ENCODE measurements around the gene RAB1B. TPM values are rescaled to one million over a fixed set of nuclear protein-coding genes. Genes with fewer than 3 reads are reported as not detected.

The RAB1B gene
- total and polyA plus RNA-seq, 4 donors = 40.4 to 83.0 (median 51.3) TPM

DNA sequence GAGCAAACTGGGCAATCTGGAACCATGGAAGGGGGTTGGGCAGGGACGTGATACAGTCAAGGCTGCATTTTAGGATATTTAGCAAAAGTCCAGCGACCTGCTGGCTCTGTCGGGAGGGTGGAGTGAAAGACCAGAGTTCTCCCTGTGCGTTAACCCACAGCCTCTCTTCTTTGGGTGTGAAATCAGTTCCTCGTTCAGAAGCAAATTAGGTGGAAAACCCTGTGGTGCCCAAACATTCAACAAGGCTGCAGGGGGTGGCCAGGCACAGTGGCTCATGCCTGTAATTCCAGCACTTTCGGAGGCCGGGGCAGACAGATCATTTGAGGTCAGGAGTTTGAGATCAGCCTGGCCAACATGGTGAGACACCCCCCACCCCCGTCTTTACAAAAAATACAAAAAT lies 29.2 kb downstream of the RAB1B start (continued):
- no peak for TF ChIP-seq HNF4G (IDR thresholded peaks at IDR 0.05)

DNA sequence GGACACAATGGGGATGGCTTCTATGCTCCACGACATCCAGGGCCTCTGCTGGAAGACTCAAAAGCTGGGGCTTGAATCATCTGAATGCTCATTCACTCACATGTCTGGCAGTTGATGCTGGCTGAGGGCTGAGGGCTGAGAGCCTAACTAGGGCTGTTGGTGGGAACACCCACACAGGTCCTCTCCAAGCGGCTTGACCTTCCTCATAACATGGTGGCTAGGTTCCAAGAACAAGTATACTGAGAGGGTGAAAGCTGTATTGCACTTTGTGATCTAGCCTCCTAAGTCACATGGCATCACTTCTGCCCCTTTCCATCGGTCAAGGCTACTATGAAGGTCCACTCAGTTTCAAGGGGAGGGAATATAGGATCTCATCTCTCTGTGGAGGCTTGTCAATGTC lies 30.7 kb downstream of the RAB1B start:
- Histone ChIP-seq H3K9ac (ENCODE audit: low read depth in 1 of 2, low read length in 2 of 2) (no peak overlapping the region), H3K4me3 (ENCODE audit: low read depth in 1 of 3, low read length in 3 of 3) (no peak overlapping the region), H3K27me3 (ENCODE audit: control insufficient read depth in 4 of 4, insufficient read depth in 4 of 4, low read length in 3 of 4) (no peaks in the 10 kb centered on the region), H3K36me3 (ENCODE audit: control insufficient read depth in 4 of 4, insufficient read depth in 3 of 4, low read depth in 1 of 4, low read length in 3 of 4) (no peaks in the 10 kb centered on the region), H3K9me3 (ENCODE audit: control insufficient read depth in 4 of 4, low read length in 3 of 4) (no peaks in the 10 kb centered on the region), H3K4me1 (ENCODE audit: control insufficient read depth in 4 of 4, insufficient read depth in 4 of 4, low read length in 3 of 4) (no peaks in the 10 kb centered on the region), H3K27ac (ENCODE audit: low read depth in 1 of 2, low read length in 2 of 2) (no peak overlapping the region)
- TF ChIP-seq GABPA (IDR thresholded peaks at IDR 0.05 in 1 of 2, conservative IDR thresholded peaks at IDR 0.05 in 1 of 2) (no peak), FOXA2 (IDR thresholded peaks at IDR 0.05) (no peak), SP1 (IDR thresholded peaks at IDR 0.05) (no peak), NR2F2 (IDR thresholded peaks at IDR 0.05) (no peak), TAF1 (conservative IDR thresholded peaks at IDR 0.05) (no peak), FOXA1 (IDR thresholded peaks at IDR 0.05) (no peak), EGR1 (IDR thresholded peaks at IDR 0.05; ENCODE audit: low read depth in 2 of 2) (no peak), HNF4G (IDR thresholded peaks at IDR 0.05) (no peak), YY1 (IDR thresholded peaks at IDR 0.05) (no peak), RXRA (IDR thresholded peaks at IDR 0.05) (no peak), HNF4A (conservative IDR thresholded peaks at IDR 0.05) (no peak), RAD21 (IDR thresholded peaks at IDR 0.05) (no peak)
- TF ChIP-seq, protein P1, sequence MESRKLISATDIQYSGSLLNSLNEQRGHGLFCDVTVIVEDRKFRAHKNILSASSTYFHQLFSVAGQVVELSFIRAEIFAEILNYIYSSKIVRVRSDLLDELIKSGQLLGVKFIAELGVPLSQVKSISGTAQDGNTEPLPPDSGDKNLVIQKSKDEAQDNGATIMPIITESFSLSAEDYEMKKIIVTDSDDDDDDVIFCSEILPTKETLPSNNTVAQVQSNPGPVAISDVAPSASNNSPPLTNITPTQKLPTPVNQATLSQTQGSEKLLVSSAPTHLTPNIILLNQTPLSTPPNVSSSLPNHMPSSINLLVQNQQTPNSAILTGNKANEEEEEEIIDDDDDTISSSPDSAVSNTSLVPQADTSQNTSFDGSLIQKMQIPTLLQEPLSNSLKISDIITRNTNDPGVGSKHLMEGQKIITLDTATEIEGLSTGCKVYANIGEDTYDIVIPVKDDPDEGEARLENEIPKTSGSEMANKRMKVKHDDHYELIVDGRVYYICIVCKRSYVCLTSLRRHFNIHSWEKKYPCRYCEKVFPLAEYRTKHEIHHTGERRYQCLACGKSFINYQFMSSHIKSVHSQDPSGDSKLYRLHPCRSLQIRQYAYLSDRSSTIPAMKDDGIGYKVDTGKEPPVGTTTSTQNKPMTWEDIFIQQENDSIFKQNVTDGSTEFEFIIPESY (IDR thresholded peaks at IDR 0.05) = no peak
- TF ChIP-seq, protein P2, sequence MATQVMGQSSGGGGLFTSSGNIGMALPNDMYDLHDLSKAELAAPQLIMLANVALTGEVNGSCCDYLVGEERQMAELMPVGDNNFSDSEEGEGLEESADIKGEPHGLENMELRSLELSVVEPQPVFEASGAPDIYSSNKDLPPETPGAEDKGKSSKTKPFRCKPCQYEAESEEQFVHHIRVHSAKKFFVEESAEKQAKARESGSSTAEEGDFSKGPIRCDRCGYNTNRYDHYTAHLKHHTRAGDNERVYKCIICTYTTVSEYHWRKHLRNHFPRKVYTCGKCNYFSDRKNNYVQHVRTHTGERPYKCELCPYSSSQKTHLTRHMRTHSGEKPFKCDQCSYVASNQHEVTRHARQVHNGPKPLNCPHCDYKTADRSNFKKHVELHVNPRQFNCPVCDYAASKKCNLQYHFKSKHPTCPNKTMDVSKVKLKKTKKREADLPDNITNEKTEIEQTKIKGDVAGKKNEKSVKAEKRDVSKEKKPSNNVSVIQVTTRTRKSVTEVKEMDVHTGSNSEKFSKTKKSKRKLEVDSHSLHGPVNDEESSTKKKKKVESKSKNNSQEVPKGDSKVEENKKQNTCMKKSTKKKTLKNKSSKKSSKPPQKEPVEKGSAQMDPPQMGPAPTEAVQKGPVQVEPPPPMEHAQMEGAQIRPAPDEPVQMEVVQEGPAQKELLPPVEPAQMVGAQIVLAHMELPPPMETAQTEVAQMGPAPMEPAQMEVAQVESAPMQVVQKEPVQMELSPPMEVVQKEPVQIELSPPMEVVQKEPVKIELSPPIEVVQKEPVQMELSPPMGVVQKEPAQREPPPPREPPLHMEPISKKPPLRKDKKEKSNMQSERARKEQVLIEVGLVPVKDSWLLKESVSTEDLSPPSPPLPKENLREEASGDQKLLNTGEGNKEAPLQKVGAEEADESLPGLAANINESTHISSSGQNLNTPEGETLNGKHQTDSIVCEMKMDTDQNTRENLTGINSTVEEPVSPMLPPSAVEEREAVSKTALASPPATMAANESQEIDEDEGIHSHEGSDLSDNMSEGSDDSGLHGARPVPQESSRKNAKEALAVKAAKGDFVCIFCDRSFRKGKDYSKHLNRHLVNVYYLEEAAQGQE (IDR thresholded peaks at IDR 0.05) = no peak
- TF ChIP-seq, protein P3, sequence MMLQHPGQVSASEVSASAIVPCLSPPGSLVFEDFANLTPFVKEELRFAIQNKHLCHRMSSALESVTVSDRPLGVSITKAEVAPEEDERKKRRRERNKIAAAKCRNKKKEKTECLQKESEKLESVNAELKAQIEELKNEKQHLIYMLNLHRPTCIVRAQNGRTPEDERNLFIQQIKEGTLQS (IDR thresholded peaks at IDR 0.05) = no peak
- TF ChIP-seq, protein P4, sequence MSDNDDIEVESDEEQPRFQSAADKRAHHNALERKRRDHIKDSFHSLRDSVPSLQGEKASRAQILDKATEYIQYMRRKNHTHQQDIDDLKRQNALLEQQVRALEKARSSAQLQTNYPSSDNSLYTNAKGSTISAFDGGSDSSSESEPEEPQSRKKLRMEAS (IDR thresholded peaks at IDR 0.05) = no peak
- DNase-seq (ENCODE audit: low spot score) = no peak
- 60% methylated on average over 3 of the region's 3 CpGs for WGBS

DNA sequence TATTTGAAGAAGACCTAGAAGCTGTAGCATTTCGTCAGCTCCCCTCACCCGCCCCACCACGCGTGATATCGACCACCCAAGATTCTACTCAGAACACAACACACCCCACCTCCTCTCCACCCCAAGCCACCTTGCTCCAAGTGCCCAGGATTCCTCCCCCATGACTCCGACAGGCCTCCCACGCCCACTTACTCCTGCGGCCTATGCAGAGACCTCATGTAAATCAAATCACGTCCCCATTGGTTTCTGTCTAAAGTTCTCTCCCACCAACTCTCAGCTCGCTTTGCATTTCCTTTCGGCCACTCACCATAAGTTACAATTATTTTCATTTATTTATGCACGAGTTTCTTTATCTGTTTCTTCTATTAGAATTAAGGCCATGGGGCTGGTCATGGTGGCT lies 34.2 kb downstream of the RAB1B start:
- WGBS = 90% methylated on average over 12 of the region's 12 CpGs
- TF ChIP-seq NR2F2 (IDR thresholded peaks at IDR 0.05) = no peak
- no peak for TF ChIP-seq HNF4A (conservative IDR thresholded peaks at IDR 0.05)
- TF ChIP-seq FOXA1 (IDR thresholded peaks at IDR 0.05) = no peak
- no peak for TF ChIP-seq YY1 (IDR thresholded peaks at IDR 0.05)
- TF ChIP-seq EGR1 (IDR thresholded peaks at IDR 0.05; ENCODE audit: low read depth in 2 of 2) = no peak
- TF ChIP-seq SP1 (IDR thresholded peaks at IDR 0.05) = no peak
- no peak for TF ChIP-seq HNF4G (IDR thresholded peaks at IDR 0.05)
- no peak for TF ChIP-seq FOXA2 (IDR thresholded peaks at IDR 0.05)
- no peak for TF ChIP-seq GABPA (IDR thresholded peaks at IDR 0.05 in 1 of 2, conservative IDR thresholded peaks at IDR 0.05 in 1 of 2)
- TF ChIP-seq, protein P5, sequence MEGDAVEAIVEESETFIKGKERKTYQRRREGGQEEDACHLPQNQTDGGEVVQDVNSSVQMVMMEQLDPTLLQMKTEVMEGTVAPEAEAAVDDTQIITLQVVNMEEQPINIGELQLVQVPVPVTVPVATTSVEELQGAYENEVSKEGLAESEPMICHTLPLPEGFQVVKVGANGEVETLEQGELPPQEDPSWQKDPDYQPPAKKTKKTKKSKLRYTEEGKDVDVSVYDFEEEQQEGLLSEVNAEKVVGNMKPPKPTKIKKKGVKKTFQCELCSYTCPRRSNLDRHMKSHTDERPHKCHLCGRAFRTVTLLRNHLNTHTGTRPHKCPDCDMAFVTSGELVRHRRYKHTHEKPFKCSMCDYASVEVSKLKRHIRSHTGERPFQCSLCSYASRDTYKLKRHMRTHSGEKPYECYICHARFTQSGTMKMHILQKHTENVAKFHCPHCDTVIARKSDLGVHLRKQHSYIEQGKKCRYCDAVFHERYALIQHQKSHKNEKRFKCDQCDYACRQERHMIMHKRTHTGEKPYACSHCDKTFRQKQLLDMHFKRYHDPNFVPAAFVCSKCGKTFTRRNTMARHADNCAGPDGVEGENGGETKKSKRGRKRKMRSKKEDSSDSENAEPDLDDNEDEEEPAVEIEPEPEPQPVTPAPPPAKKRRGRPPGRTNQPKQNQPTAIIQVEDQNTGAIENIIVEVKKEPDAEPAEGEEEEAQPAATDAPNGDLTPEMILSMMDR (IDR thresholded peaks at IDR 0.05; ENCODE audit: low read depth, low read length, missing input control) = no peak
- no peak for TF ChIP-seq TAF1 (conservative IDR thresholded peaks at IDR 0.05)
- TF ChIP-seq JUND (IDR thresholded peaks at IDR 0.05) = no peak
- no peak for TF ChIP-seq RAD21 (IDR thresholded peaks at IDR 0.05)
- TF ChIP-seq, protein P3 (IDR thresholded peaks at IDR 0.05) = no peak
- TF ChIP-seq, protein P4 (IDR thresholded peaks at IDR 0.05) = no peak

More for the DNA sequence above, 34.2 kb downstream of the RAB1B start:
- DNase-seq (ENCODE audit: low spot score) = no peak
- no peaks in the 10 kb centered on the region for H3K4me1 ChIP-seq (ENCODE audit: control insufficient read depth in 4 of 4, insufficient read depth in 4 of 4, low read length in 3 of 4)
- H3K4me3 ChIP-seq (ENCODE audit: low read depth in 1 of 3, low read length in 3 of 3) = no peak overlapping the region
- H3K9me3 ChIP-seq (ENCODE audit: control insufficient read depth in 4 of 4, low read length in 3 of 4) = no peaks in the 10 kb centered on the region
- no peaks in the 10 kb centered on the region for H3K36me3 ChIP-seq (ENCODE audit: control insufficient read depth in 4 of 4, insufficient read depth in 3 of 4, low read depth in 1 of 4, low read length in 3 of 4)
- H3K9ac ChIP-seq (ENCODE audit: low read depth in 1 of 2, low read length in 2 of 2) = no peak overlapping the region
- H3K27me3 ChIP-seq (ENCODE audit: control insufficient read depth in 4 of 4, insufficient read depth in 4 of 4, low read length in 3 of 4) = no peaks in the 10 kb centered on the region
- H3K27ac ChIP-seq (ENCODE audit: low read depth in 1 of 2, low read length in 2 of 2) = no peak overlapping the region
